Ishikawa (cell line): Measurements from ENCODE around the gene ZNF793.

ENCODE experiments used
- CEBPB ChIP-seq: IDR thresholded peaks from 2 replicates; pipeline ENCODE4 v1.6.1; 2012
- CREB1 ChIP-seq: IDR thresholded peaks from 2 replicates; pipeline ENCODE4 v1.6.1; 2012; ENCODE audit warnings: low read depth
- EGR1 ChIP-seq: IDR thresholded peaks from 2 replicates; pipeline ENCODE4 v1.6.1; 2012
- EP300 ChIP-seq: IDR thresholded peaks from 2 replicates; pipeline ENCODE4 v1.6.1; 2012; ENCODE audit warnings: borderline replicate concordance
- FOXM1 ChIP-seq: IDR thresholded peaks from 2 replicates; pipeline ENCODE4 v1.6.1; 2012; ENCODE audit warnings: low read depth, borderline replicate concordance
- NFIC ChIP-seq: IDR thresholded peaks from 2 replicates; pipeline ENCODE4 v1.6.1; 2012
- RAD21 ChIP-seq: IDR thresholded peaks from 2 replicates; pipeline ENCODE4 v1.6.1; 2012; ENCODE audit warnings: low read depth
- TAF1 ChIP-seq: IDR thresholded peaks from 2 replicates; pipeline ENCODE4 v1.6.1; 2012; ENCODE audit warnings: low read depth, mild to moderate bottlenecking
- TCF12 ChIP-seq: IDR thresholded peaks from 2 replicates; pipeline ENCODE4 v1.6.1; 2012; ENCODE audit warnings: low read depth
- TEAD4 ChIP-seq: IDR thresholded peaks from 2 replicates; pipeline ENCODE4 v1.6.1; 2012
- YY1 ChIP-seq: IDR thresholded peaks from 2 replicates; pipeline ENCODE4 v1.6.1; 2012; ENCODE audit warnings: low read depth
- ZBTB7A ChIP-seq: IDR thresholded peaks from 2 replicates; pipeline ENCODE4 v1.6.1; 2012; ENCODE audit warnings: low read depth
- TF ChIP-seq, protein P1 (sequence below): IDR thresholded peaks from 2 replicates; pipeline ENCODE4 v1.6.1; 2012
- TF ChIP-seq, protein P2 (sequence below): IDR thresholded peaks from 2 replicates; pipeline ENCODE4 v1.6.1; 2012
- TF ChIP-seq, protein P3 (sequence below): IDR thresholded peaks from 2 replicates; pipeline ENCODE4 v1.6.1; 2012; ENCODE audit warnings: low read depth, mild to moderate bottlenecking

The ZNF793 gene

DNA sequence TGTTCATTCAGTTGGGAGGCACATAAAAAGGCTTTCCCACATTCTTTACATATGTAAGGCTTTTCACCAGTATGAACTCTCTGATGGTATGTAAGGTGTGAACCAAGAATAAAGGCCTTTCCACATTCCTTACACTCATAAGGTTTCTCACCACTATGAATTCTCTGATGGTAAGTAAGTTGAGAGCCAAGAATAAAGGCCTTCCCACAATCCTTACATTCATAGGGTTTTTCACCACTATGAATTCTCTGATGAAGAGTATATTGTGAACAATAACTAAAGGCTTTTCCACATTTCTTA, 58.6 kb downstream of the ZNF793 start:
- TF ChIP-seq CEBPB (no peak), EP300 (no peak), FOXM1 (no peak), TEAD4 (no peak), TAF1 (no peak), NFIC (no peak), RAD21 (no peak), YY1 (no peak), EGR1 (no peak), ZBTB7A (no peak), TCF12 (no peak), CREB1 (no peak)
- TF ChIP-seq, protein P1, sequence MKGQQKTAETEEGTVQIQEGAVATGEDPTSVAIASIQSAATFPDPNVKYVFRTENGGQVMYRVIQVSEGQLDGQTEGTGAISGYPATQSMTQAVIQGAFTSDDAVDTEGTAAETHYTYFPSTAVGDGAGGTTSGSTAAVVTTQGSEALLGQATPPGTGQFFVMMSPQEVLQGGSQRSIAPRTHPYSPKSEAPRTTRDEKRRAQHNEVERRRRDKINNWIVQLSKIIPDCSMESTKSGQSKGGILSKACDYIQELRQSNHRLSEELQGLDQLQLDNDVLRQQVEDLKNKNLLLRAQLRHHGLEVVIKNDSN = no peak
- TF ChIP-seq, protein P2, sequence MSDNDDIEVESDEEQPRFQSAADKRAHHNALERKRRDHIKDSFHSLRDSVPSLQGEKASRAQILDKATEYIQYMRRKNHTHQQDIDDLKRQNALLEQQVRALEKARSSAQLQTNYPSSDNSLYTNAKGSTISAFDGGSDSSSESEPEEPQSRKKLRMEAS = no peak
- TF ChIP-seq, protein P3, sequence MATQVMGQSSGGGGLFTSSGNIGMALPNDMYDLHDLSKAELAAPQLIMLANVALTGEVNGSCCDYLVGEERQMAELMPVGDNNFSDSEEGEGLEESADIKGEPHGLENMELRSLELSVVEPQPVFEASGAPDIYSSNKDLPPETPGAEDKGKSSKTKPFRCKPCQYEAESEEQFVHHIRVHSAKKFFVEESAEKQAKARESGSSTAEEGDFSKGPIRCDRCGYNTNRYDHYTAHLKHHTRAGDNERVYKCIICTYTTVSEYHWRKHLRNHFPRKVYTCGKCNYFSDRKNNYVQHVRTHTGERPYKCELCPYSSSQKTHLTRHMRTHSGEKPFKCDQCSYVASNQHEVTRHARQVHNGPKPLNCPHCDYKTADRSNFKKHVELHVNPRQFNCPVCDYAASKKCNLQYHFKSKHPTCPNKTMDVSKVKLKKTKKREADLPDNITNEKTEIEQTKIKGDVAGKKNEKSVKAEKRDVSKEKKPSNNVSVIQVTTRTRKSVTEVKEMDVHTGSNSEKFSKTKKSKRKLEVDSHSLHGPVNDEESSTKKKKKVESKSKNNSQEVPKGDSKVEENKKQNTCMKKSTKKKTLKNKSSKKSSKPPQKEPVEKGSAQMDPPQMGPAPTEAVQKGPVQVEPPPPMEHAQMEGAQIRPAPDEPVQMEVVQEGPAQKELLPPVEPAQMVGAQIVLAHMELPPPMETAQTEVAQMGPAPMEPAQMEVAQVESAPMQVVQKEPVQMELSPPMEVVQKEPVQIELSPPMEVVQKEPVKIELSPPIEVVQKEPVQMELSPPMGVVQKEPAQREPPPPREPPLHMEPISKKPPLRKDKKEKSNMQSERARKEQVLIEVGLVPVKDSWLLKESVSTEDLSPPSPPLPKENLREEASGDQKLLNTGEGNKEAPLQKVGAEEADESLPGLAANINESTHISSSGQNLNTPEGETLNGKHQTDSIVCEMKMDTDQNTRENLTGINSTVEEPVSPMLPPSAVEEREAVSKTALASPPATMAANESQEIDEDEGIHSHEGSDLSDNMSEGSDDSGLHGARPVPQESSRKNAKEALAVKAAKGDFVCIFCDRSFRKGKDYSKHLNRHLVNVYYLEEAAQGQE = no peak

DNA sequence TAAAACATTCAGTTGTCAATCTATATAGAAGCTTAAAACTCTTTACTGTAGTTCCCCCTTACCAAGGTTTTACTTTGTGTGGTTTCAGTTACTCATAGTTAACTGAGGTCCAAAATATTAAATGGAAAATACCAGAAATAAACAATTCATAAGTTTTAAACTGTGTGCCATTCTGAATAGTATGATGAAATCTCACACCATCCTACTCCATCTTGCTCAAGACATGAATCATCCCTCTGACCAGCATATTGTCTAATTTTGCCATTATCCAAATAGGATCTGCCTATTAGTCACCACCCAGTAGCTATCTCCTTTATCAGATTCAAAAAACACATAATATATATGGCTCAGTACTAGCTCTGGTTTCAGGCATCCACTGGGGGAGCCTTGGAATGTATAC, 65.5 kb downstream of the ZNF793 start:
- TF ChIP-seq TEAD4 (no peak), RAD21 (no peak), NFIC (no peak), CREB1 (no peak), FOXM1 (no peak), EP300 (no peak), TAF1 (no peak), CEBPB (no peak)
- TF ChIP-seq, protein P1 = no peak

DNA sequence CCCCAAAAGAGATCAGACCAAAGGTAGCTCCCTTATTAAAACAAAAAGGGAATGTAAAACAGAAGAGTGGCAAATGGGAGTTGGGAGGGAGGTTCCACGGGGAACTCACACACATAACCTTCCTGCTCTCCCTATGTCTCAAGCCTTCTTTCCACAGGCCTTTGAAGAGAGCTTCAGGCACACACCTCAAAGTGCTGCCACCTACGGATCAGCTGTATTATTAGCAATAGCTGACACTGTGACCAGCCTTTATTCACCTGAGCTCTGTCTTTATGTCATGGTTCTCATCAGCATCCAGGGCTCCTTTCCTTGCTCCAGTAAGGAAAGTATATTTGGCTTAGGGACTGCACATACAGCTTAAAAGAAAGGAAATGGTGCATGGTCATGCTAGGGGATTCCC, 76.6 kb downstream of the ZNF793 start:
- TF ChIP-seq EGR1 (no peak), TCF12 (no peak), CREB1 (no peak), FOXM1 (no peak), EP300 (no peak), NFIC (no peak)
- TF ChIP-seq, protein P1 = no peak
- TF ChIP-seq, protein P3 = no peak
